GM18951 (cell line): ENCODE data around the gene CORO7.

Experiments used
- POLR2A ChIP-seq: IDR thresholded peaks from 4 replicates; pipeline ENCODE4 v1.6.1; 2011; ENCODE audit warnings: mild to moderate bottlenecking; ENCODE audit not compliant: insufficient read length, insufficient read depth; ENCODE audit errors: extremely low read depth
- in situ Hi-C: fragments of 300-500 bp; cut with MboI; formaldehyde crosslinking; loops from one replicate; pipeline ENCODE4 v1.12.0; 2022; ENCODE audit warnings: low sequenced_read_pairs, mixed read lengths, inconsistent platforms; ENCODE audit not compliant: unreplicated experiment

The CORO7 gene

GRCh38 chr16:4373356-4373908 is 43.0 kb downstream of the CORO7 start:
- TF ChIP-seq POLR2A, result no peak
- in situ Hi-C loops, result no loop called here

- in situ Hi-C loops, result no loop called here
- no peak for TF ChIP-seq POLR2A
Observed at GRCh38 chr16:4372578-4373355, 43.6 kb downstream of the CORO7 start.

- in situ Hi-C loops, result no loop called here
- no peak for TF ChIP-seq POLR2A
Observed at GRCh38 chr16:4372001-4372577, 44.3 kb downstream of the CORO7 start.

- in situ Hi-C loops, result no loop called here
- peak; percentile 63 for TF ChIP-seq POLR2A
Observed at GRCh38 chr16:4371357-4372000, 44.9 kb downstream of the CORO7 start, which contains the start of gene VASN. Gene VASN (plus strand): TSS chr16:4371848. CDS start chr16:4380878, 9,030 bp downstream.

GRCh38 chr16:4370570-4371356 is 45.6 kb downstream of the CORO7 start:
- no peak for TF ChIP-seq POLR2A
- in situ Hi-C loops, result no loop called here

GRCh38 chr16:4370151-4370550 is 46.2 kb downstream of the CORO7 start:
- in situ Hi-C loops, result no loop called here

GRCh38 chr16:4369007-4369733 is 47.2 kb downstream of the CORO7 start:
- TF ChIP-seq POLR2A, result no peak
- in situ Hi-C loops, result no loop called here

More at GRCh38 chr16:4370151-4370550, 46.2 kb downstream of the CORO7 start:
- TF ChIP-seq POLR2A, result no peak

- in situ Hi-C loops, result no loop called here
- no peak for TF ChIP-seq POLR2A
Observed at GRCh38 chr16:4367393-4367856, 49.0 kb downstream of the CORO7 start.

GRCh38 chr16:4366016-4366415 is 50.4 kb downstream of the CORO7 start:
- in situ Hi-C loops, result no loop called here
- TF ChIP-seq POLR2A, result no peak

- TF ChIP-seq POLR2A, result no peak
- in situ Hi-C loops, result no loop called here
Observed at GRCh38 chr16:4365615-4366014, 50.8 kb downstream of the CORO7 start.

GRCh38 chr16:4365014-4365406 is 51.4 kb downstream of the CORO7 start:
- in situ Hi-C loops, result no loop called here
- no peak for TF ChIP-seq POLR2A
